HCT116 (cell line): Measurements from ENCODE around the gene MGRN1. TPM values are rescaled to one million over a fixed set of nuclear protein-coding genes. Genes with fewer than 3 reads are reported as not detected.

Source experiments
- ATAC-seq: fragments of 200-7000 bp; cut with Tn5 transposase; 2 replicates; pipeline ENCODE4 v1.9.1; 2020; ENCODE audit warnings: mild to moderate bottlenecking, moderate library complexity
- BruUV-seq: library from RNA; stranded (reverse); fragments of 400-500 nt; replicated peaks from 2 replicates; lab custom pipeline; 2021; lab: Mats Ljungman, UMichigan
- CTCF ChIA-PET: fragments of 300-600 bp; sonication (Branson Sonifier 250); formaldehyde crosslinking; loops from one replicate; lab custom pipeline; 2021; ENCODE audit warnings: antibody characterized with exemption; lab: Charles Lee
- POLR2A ChIA-PET: fragments of 300-600, 350-600 bp; sonication (Branson Sonifier 250); formaldehyde crosslinking; loops from one replicate; lab custom pipeline; 2021; ENCODE audit warnings: antibody characterized with exemption; lab: Charles Lee
- RAD21 ChIA-PET, 2 experiments: fragments of 300-600 bp; sonication (Branson Sonifier 250); formaldehyde crosslinking; loops; one replicate each; lab custom pipeline; 2023; ENCODE audit warnings: low total read pairs in 2 of 2; ENCODE audit not compliant: uncharacterized antibody in 2 of 2, unreplicated experiment in 2 of 2, low non-redundant PET in 1 of 2; lab: Charles Lee
- DNase-seq: peaks from one replicate; pipeline ENCODE4 v3.0.0-alpha.2; 2010; ENCODE audit warnings: low read depth, low spot score
- H2AFZ ChIP-seq: fragments of 200-600 bp; shearing (Covaris generic), sonication (generic); 2 replicates; pipeline ENCODE4 v1.6.1; 2017; ENCODE audit warnings: low read depth, mixed run types, mixed read lengths, antibody characterized with exemption, low read length; ENCODE audit not compliant: poor library complexity, severe bottlenecking
- H3K27ac ChIP-seq: 2 replicates; pipeline ENCODE4 v1.5.1; 2012; ENCODE audit warnings: low read depth, low read length
- H3K27me3 ChIP-seq: fragments of 200-600 bp; sonication (generic); 2 replicates; pipeline ENCODE4 v1.6.1; 2016; ENCODE audit warnings: mixed run types, low read length, mixed read lengths; ENCODE audit not compliant: insufficient read depth
- H3K36me3 ChIP-seq, 2 experiments: fragments of 200-500 bp in 1 of 2; fragments of 200-600 bp in 1 of 2; sonication (Bioruptor generic) in 1 of 2; sonication (generic) in 1 of 2; 2 replicates each; pipeline versions ENCODE4 v1.5.1 to v1.6.1; 2014 to 2016; ENCODE audit warnings: low read length in 2 of 2, inconsistent platforms in 1 of 2, mixed read lengths in 1 of 2, mixed run types in 1 of 2; ENCODE audit not compliant: insufficient read depth in 2 of 2, control insufficient read depth in 1 of 2
- H3K4me1 ChIP-seq, 2 experiments: fragments of 200-600 bp in 1 of 2; sonication (generic) in 1 of 2; 2 replicates each; pipeline versions ENCODE4 v1.5.1 to v1.6.1; 2012 to 2017; ENCODE audit warnings: low read length in 2 of 2, inconsistent platforms in 1 of 2, mild to moderate bottlenecking in 1 of 2, mixed read lengths in 1 of 2, mixed run types in 1 of 2, moderate library complexity in 1 of 2; ENCODE audit not compliant: insufficient read depth in 2 of 2, control insufficient read depth in 1 of 2
- H3K4me2 ChIP-seq: fragments of 200-600 bp; sonication (generic); 2 replicates; pipeline ENCODE4 v1.6.1; 2017; ENCODE audit warnings: mixed run types, low read length, mixed read lengths
- H3K4me3 ChIP-seq, 2 experiments: fragments of 200-600 bp in 1 of 2; sonication (generic) in 1 of 2; replicated peaks in 1 of 2; 2 replicates each; pipeline ENCODE4 v1.5.1; 2011 to 2016; ENCODE audit warnings: low read length in 2 of 2, control low read depth in 1 of 2, low read depth in 1 of 2, mild to moderate bottlenecking in 1 of 2, mixed read lengths in 1 of 2, mixed run types in 1 of 2
- H3K79me2 ChIP-seq: fragments of 200-600 bp; sonication (generic); 2 replicates; pipeline ENCODE4 v1.6.1; 2017; ENCODE audit warnings: mild to moderate bottlenecking, mixed run types, low read length, moderate library complexity, mixed read lengths; ENCODE audit not compliant: insufficient read depth
- H3K9ac ChIP-seq: fragments of 200-600 bp; sonication (generic); 2 replicates; pipeline ENCODE4 v1.6.1; 2016; ENCODE audit warnings: low read length, mixed read lengths
- H3K9me2 ChIP-seq: fragments of 200-600 bp; sonication (generic), shearing (Covaris generic); 2 replicates; pipeline ENCODE4 v1.6.1; 2017; ENCODE audit warnings: mixed run types, mild to moderate bottlenecking, moderate library complexity; ENCODE audit not compliant: insufficient read depth
- H3K9me3 ChIP-seq, 2 experiments: fragments of 200-500 bp in 1 of 2; fragments of 200-600 bp in 1 of 2; sonication (Bioruptor generic) in 1 of 2; sonication (generic) in 1 of 2; 2 replicates each; pipeline ENCODE4 v1.6.1; 2014 to 2017; ENCODE audit warnings: low read length in 2 of 2, mixed read lengths in 2 of 2, inconsistent platforms in 1 of 2, low read depth in 1 of 2, mild to moderate bottlenecking in 1 of 2, mixed run types in 1 of 2, moderate library complexity in 1 of 2; ENCODE audit not compliant: control insufficient read depth in 1 of 2, insufficient read depth in 1 of 2
- H4K20me1 ChIP-seq: fragments of 200-600 bp; sonication (generic), shearing (Covaris generic); 2 replicates; pipeline ENCODE4 v1.6.1; 2017; ENCODE audit warnings: mixed run types, mild to moderate bottlenecking, moderate library complexity; ENCODE audit not compliant: insufficient read depth
- CBX3 ChIP-seq: IDR thresholded peaks from 2 replicates; pipeline ENCODE4 v1.6.1; 2012; ENCODE audit warnings: low read depth
- CEBPB ChIP-seq: IDR thresholded peaks from 2 replicates; pipeline ENCODE4 v1.6.1; 2012; ENCODE audit warnings: low read depth
- EGR1 ChIP-seq: IDR thresholded peaks from 2 replicates; pipeline ENCODE4 v1.6.1; 2012; ENCODE audit warnings: low read depth
- EZH2phosphoT487 ChIP-seq: fragments of 200-600 bp; IDR thresholded peaks from 2 replicates; pipeline ENCODE4 v1.6.1; 2018; ENCODE audit warnings: antibody characterized with exemption, borderline replicate concordance
- FOSL1 ChIP-seq: IDR thresholded peaks from 2 replicates; pipeline ENCODE4 v1.6.1; 2012; ENCODE audit warnings: low read depth
- POLR2A ChIP-seq: IDR thresholded peaks from 2 replicates; pipeline ENCODE4 v1.7.0; 2011; ENCODE audit warnings: borderline replicate concordance; ENCODE audit not compliant: insufficient read depth, insufficient read length; ENCODE audit errors: extremely low read depth
- POLR2AphosphoS5 ChIP-seq: IDR thresholded peaks from 2 replicates; pipeline ENCODE4 v1.6.1; 2011; ENCODE audit warnings: mild to moderate bottlenecking, low read depth, low read length, moderate library complexity
- RAD21 ChIP-seq: IDR thresholded peaks from 2 replicates; pipeline ENCODE4 v1.6.1; 2012; ENCODE audit warnings: low read depth, mild to moderate bottlenecking
- SIN3A ChIP-seq: IDR thresholded peaks from 2 replicates; pipeline ENCODE4 v1.6.1; 2012; ENCODE audit warnings: low read depth
- SP1 ChIP-seq: IDR thresholded peaks from 2 replicates; pipeline ENCODE4 v1.6.1; 2012; ENCODE audit warnings: low read depth
- SRF ChIP-seq: IDR thresholded peaks from 2 replicates; pipeline ENCODE4 v1.6.1; 2012; ENCODE audit warnings: low read depth
- TCF7L2 ChIP-seq: IDR thresholded peaks from 2 replicates; pipeline ENCODE4 v1.7.0; 2011; ENCODE audit warnings: borderline replicate concordance, inconsistent platforms; ENCODE audit not compliant: insufficient read depth, insufficient read length; ENCODE audit errors: extremely low read depth
- YY1 ChIP-seq: IDR thresholded peaks from 2 replicates; pipeline ENCODE4 v1.6.1; 2011; ENCODE audit warnings: low read length, low read depth, moderate library complexity, mild to moderate bottlenecking; ENCODE audit not compliant: insufficient replicate concordance; ENCODE audit errors: extremely low read depth
- ZFX ChIP-seq: fragments of 450-650 bp; IDR thresholded peaks from 2 replicates; pipeline ENCODE4 v1.6.1; 2017
- ZNF274 ChIP-seq: fragments of 200-500 bp; sonication (Bioruptor generic); IDR thresholded peaks from 2 replicates; pipeline ENCODE4 v1.6.1; 2014; ENCODE audit warnings: mild to moderate bottlenecking, low read depth, low read length, inconsistent platforms
- intact Hi-C: fragments of 100-400 bp; cut with micrococcal nuclease; formaldehyde crosslinking; loops from 2 replicates; pipeline ENCODE4 v1.10.0; 2022
- total RNA-seq: library from RNA; stranded (reverse); gene quantifications from one replicate; pipeline ENCODE4 v1.2.1, GENCODE V29; 2021; ENCODE audit not compliant: unreplicated experiment
- TF ChIP-seq, protein P1 (sequence below): IDR thresholded peaks from 2 replicates; pipeline ENCODE4 v1.6.1; 2012; ENCODE audit warnings: low read depth
- TF ChIP-seq, protein P2 (sequence below): IDR thresholded peaks from 2 replicates; pipeline ENCODE4 v1.6.1; 2012
- TF ChIP-seq, protein P3 (sequence below), 3 experiments: fragments of 200-600 bp in 1 of 3; sonication (generic) in 1 of 3; IDR thresholded peaks in 2 of 3; conservative IDR thresholded peaks in 1 of 3; 2 replicates each; pipeline ENCODE4 v1.5.1; 2012 to 2017; ENCODE audit warnings: low read depth in 2 of 3, low read length in 2 of 3, antibody characterized with exemption in 1 of 3, borderline replicate concordance in 1 of 3, control low read depth in 1 of 3, mild to moderate bottlenecking in 1 of 3, mixed read lengths in 1 of 3, mixed run types in 1 of 3, moderate library complexity in 1 of 3; ENCODE audit not compliant: insufficient read depth in 1 of 3
- TF ChIP-seq, protein P4 (sequence below): IDR thresholded peaks from 2 replicates; pipeline ENCODE4 v1.6.1; 2011; ENCODE audit warnings: mild to moderate bottlenecking, low read length, moderate library complexity; ENCODE audit not compliant: insufficient replicate concordance; ENCODE audit errors: extremely low read depth

Gene MGRN1
- total RNA-seq, 1 experiment from 2014 or later: 50.6 TPM

DNA sequence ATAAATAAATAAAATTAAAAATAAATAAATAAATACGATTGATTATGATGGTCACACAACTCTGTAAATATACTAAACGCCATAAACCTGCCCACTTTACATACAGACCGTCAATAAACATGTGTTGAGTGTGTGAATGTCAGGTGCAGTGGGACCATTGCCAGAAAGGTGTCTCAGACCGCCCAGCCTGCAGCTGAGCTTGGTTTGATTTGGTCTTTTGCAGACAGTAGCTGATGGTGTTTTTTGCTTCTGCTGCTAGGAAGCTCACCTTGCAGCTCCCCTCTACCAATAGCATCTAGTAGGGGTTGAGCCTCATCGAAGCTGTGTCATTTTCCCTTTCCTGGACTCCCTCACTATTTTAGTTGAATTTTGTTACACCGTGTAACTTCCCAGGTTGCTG is 33.4 kb upstream of the MGRN1 start:
- H3K9me2 ChIP-seq: no peaks in the 10 kb centered on the region
- intact Hi-C loops: no loop called here
- ChIA-PET RAD21 (interaction anchor here in 1 of 2 experiments (0.7 kb wide), 1 partner anchor 33 kb away, joined by 4 read pairs; no protein-coding TSS in a partner anchor), CTCF (no interaction called here), POLR2A (no interaction called here)
- H3K36me3 ChIP-seq: no peaks in the 10 kb centered on the region
- H3K4me1 ChIP-seq: no peaks in the 10 kb centered on the region
- H3K79me2 ChIP-seq: no peaks in the 10 kb centered on the region
- no peak for TF ChIP-seq CBX3
- no peak for TF ChIP-seq EGR1
- TF ChIP-seq POLR2A: no peak
- TF ChIP-seq FOSL1: no peak
- TF ChIP-seq RAD21: no peak
- TF ChIP-seq CEBPB: no peak
- TF ChIP-seq SP1: no peak
- TF ChIP-seq ZFX: no peak
- TF ChIP-seq, protein P1, sequence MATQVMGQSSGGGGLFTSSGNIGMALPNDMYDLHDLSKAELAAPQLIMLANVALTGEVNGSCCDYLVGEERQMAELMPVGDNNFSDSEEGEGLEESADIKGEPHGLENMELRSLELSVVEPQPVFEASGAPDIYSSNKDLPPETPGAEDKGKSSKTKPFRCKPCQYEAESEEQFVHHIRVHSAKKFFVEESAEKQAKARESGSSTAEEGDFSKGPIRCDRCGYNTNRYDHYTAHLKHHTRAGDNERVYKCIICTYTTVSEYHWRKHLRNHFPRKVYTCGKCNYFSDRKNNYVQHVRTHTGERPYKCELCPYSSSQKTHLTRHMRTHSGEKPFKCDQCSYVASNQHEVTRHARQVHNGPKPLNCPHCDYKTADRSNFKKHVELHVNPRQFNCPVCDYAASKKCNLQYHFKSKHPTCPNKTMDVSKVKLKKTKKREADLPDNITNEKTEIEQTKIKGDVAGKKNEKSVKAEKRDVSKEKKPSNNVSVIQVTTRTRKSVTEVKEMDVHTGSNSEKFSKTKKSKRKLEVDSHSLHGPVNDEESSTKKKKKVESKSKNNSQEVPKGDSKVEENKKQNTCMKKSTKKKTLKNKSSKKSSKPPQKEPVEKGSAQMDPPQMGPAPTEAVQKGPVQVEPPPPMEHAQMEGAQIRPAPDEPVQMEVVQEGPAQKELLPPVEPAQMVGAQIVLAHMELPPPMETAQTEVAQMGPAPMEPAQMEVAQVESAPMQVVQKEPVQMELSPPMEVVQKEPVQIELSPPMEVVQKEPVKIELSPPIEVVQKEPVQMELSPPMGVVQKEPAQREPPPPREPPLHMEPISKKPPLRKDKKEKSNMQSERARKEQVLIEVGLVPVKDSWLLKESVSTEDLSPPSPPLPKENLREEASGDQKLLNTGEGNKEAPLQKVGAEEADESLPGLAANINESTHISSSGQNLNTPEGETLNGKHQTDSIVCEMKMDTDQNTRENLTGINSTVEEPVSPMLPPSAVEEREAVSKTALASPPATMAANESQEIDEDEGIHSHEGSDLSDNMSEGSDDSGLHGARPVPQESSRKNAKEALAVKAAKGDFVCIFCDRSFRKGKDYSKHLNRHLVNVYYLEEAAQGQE: no peak
- TF ChIP-seq ZNF274: no peak
- TF ChIP-seq SIN3A: no peak
- TF ChIP-seq SRF: no peak
- TF ChIP-seq POLR2AphosphoS5: no peak
- TF ChIP-seq, protein P2, sequence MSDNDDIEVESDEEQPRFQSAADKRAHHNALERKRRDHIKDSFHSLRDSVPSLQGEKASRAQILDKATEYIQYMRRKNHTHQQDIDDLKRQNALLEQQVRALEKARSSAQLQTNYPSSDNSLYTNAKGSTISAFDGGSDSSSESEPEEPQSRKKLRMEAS: no peak
- TF ChIP-seq, protein P3, sequence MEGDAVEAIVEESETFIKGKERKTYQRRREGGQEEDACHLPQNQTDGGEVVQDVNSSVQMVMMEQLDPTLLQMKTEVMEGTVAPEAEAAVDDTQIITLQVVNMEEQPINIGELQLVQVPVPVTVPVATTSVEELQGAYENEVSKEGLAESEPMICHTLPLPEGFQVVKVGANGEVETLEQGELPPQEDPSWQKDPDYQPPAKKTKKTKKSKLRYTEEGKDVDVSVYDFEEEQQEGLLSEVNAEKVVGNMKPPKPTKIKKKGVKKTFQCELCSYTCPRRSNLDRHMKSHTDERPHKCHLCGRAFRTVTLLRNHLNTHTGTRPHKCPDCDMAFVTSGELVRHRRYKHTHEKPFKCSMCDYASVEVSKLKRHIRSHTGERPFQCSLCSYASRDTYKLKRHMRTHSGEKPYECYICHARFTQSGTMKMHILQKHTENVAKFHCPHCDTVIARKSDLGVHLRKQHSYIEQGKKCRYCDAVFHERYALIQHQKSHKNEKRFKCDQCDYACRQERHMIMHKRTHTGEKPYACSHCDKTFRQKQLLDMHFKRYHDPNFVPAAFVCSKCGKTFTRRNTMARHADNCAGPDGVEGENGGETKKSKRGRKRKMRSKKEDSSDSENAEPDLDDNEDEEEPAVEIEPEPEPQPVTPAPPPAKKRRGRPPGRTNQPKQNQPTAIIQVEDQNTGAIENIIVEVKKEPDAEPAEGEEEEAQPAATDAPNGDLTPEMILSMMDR (IDR thresholded peaks at IDR 0.05 in 2 of 3, conservative IDR thresholded peaks at IDR 0.05 in 1 of 3; ENCODE audit: borderline replicate concordance in 1 of 3, insufficient read depth in 1 of 3, low read depth in 2 of 3, low read length in 2 of 3): no peak
- TF ChIP-seq, protein P4, sequence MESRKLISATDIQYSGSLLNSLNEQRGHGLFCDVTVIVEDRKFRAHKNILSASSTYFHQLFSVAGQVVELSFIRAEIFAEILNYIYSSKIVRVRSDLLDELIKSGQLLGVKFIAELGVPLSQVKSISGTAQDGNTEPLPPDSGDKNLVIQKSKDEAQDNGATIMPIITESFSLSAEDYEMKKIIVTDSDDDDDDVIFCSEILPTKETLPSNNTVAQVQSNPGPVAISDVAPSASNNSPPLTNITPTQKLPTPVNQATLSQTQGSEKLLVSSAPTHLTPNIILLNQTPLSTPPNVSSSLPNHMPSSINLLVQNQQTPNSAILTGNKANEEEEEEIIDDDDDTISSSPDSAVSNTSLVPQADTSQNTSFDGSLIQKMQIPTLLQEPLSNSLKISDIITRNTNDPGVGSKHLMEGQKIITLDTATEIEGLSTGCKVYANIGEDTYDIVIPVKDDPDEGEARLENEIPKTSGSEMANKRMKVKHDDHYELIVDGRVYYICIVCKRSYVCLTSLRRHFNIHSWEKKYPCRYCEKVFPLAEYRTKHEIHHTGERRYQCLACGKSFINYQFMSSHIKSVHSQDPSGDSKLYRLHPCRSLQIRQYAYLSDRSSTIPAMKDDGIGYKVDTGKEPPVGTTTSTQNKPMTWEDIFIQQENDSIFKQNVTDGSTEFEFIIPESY: no peak
- TF ChIP-seq EZH2phosphoT487: no peak
- no peak for TF ChIP-seq YY1
- TF ChIP-seq TCF7L2: no peak
- peaks cover 0 to 9% of the 10 kb centered on the region in 2 experiments; a peak in 2 of 4 replicates for H3K9me3 ChIP-seq
- no peaks in the 10 kb centered on the region for H3K27me3 ChIP-seq
- H2AFZ ChIP-seq: no peak overlapping the region
- H3K9ac ChIP-seq: no peak overlapping the region
- no peak overlapping the region for H3K27ac ChIP-seq
- DNase-seq (no peak), ATAC-seq (no peak)
- no peaks in the 10 kb centered on the region for H4K20me1 ChIP-seq
- no peak overlapping the region for H3K4me2 ChIP-seq
- BruUV-seq: no TSS peak
- H3K4me3 ChIP-seq: no peak overlapping the region
